Astrocyte (in vitro differentiated cells and primary cell): Measurements from ENCODE around the gene AADACL2. TPM values are rescaled to one million over a fixed set of nuclear protein-coding genes. Genes with fewer than 3 reads are reported as not detected.
A peak's percentile ranks its signal among the peaks of the same experiment; 100 is the strongest.

Source experiments
- DNase-seq: peaks from one replicate; pipeline ENCODE4 v3.0.0-alpha.2; 2010; ENCODE audit warnings: low read depth
- FAIRE-seq: peaks from 2 replicates; lab custom pipeline; 2011; peaks lifted over from hg19 to GRCh38; lab: Jason Lieb, UNC
- H2AFZ ChIP-seq: 2 replicates; pipeline ENCODE4 v1.6.0; 2012; ENCODE audit warnings: low read depth, low read length, inconsistent platforms
- H3K27ac ChIP-seq: 2 replicates; pipeline ENCODE4 v1.5.1; 2011; ENCODE audit warnings: low read depth, low read length, inconsistent platforms
- H3K27me3 ChIP-seq: 2 replicates; pipeline ENCODE4 v1.6.0; 2011; ENCODE audit warnings: low read length, inconsistent platforms; ENCODE audit not compliant: insufficient read depth
- H3K36me3 ChIP-seq: 2 replicates; pipeline ENCODE4 v1.5.1; 2011; ENCODE audit warnings: low read length, inconsistent platforms; ENCODE audit not compliant: insufficient read depth
- H3K4me1 ChIP-seq: 2 replicates; pipeline ENCODE4 v1.5.1; 2011; ENCODE audit warnings: low read length, inconsistent platforms; ENCODE audit not compliant: insufficient read depth
- H3K4me2 ChIP-seq: 2 replicates; pipeline ENCODE4 v1.6.0; 2012; ENCODE audit warnings: low read length, inconsistent platforms
- H3K4me3 ChIP-seq: 2 replicates; pipeline ENCODE4 v1.5.1; 2011; ENCODE audit warnings: low read depth, mild to moderate bottlenecking, low read length, inconsistent platforms; ENCODE audit not compliant: insufficient read depth
- H3K79me2 ChIP-seq: 2 replicates; pipeline ENCODE4 v1.6.0; 2012; ENCODE audit warnings: mild to moderate bottlenecking, low read length, inconsistent platforms; ENCODE audit not compliant: insufficient read depth
- H3K9ac ChIP-seq: 2 replicates; pipeline ENCODE4 v1.6.0; 2012; ENCODE audit warnings: mild to moderate bottlenecking, low read length, inconsistent platforms
- H3K9me3 ChIP-seq: 2 replicates; pipeline ENCODE4 v1.5.1; 2012; ENCODE audit warnings: low read depth, mild to moderate bottlenecking, low read length, inconsistent platforms; ENCODE audit not compliant: insufficient read depth
- H4K20me1 ChIP-seq: 2 replicates; pipeline ENCODE4 v1.6.0; 2012; ENCODE audit warnings: low read length, inconsistent platforms; ENCODE audit not compliant: insufficient read depth
- H3K27ac Mint-ChIP-seq: one replicate; pipeline ENCODE4 v1.8.0; 2021; ENCODE audit warnings: mild to moderate bottlenecking, mixed read lengths; ENCODE audit not compliant: unreplicated experiment
- H3K27me3 Mint-ChIP-seq: one replicate; pipeline ENCODE4 v1.8.0; 2021; ENCODE audit warnings: low read depth, mixed read lengths; ENCODE audit not compliant: unreplicated experiment
- H3K36me3 Mint-ChIP-seq: one replicate; pipeline ENCODE4 v1.8.0; 2021; ENCODE audit warnings: low read depth, mixed read lengths; ENCODE audit not compliant: unreplicated experiment
- H3K4me1 Mint-ChIP-seq: one replicate; pipeline ENCODE4 v1.8.0; 2021; ENCODE audit warnings: low read depth, mixed read lengths; ENCODE audit not compliant: unreplicated experiment
- H3K4me3 Mint-ChIP-seq: one replicate; pipeline ENCODE4 v1.8.0; 2021; ENCODE audit warnings: mild to moderate bottlenecking, moderate library complexity, mixed read lengths; ENCODE audit not compliant: unreplicated experiment
- H3K9me3 Mint-ChIP-seq: one replicate; pipeline ENCODE4 v1.8.0; 2021; ENCODE audit warnings: mild to moderate bottlenecking, mixed read lengths; ENCODE audit not compliant: unreplicated experiment
- CTCF ChIP-seq: IDR thresholded peaks from 2 replicates; pipeline ENCODE4 v1.5.1; 2011; ENCODE audit warnings: low read depth, mild to moderate bottlenecking, inconsistent platforms, low read length, moderate library complexity; ENCODE audit not compliant: insufficient read depth
- EZH2 ChIP-seq: IDR thresholded peaks from 2 replicates; pipeline ENCODE4 v1.6.1; 2012; ENCODE audit warnings: mild to moderate bottlenecking, low read length, inconsistent platforms; ENCODE audit not compliant: insufficient read depth
- total RNA-seq: library from RNA; stranded (reverse); gene quantifications from 2 replicates; pipeline ENCODE4 v1.2.1, GENCODE V29; 2021

The AADACL2 gene
- total RNA-seq, 1 donor from 2014 or later, result not detected

- H3K36me3 Mint-ChIP-seq, result no peaks in the 10 kb centered on the region
- peak; percentile 83 for DNase-seq
These were observed 23.9 kb upstream of the AADACL2 start for GRCh38 chr3:151709847-151710246.

GRCh38 chr3:151721294-151721693 lies 12.4 kb upstream of the AADACL2 start:
- Histone ChIP-seq H3K79me2 (no peaks in the 10 kb centered on the region), H3K27me3 (no peaks in the 10 kb centered on the region), H2AFZ (no peak overlapping the region), H3K4me2 (no peak overlapping the region), H3K27ac (no peak overlapping the region), H3K9me3 (peaks cover 3% of the 10 kb centered on the region), H3K36me3 (no peaks in the 10 kb centered on the region), H4K20me1 (no peaks in the 10 kb centered on the region), H3K9ac (no peak overlapping the region), H3K4me1 (no peaks in the 10 kb centered on the region), H3K4me3 (no peak overlapping the region)
- FAIRE-seq (no peak), DNase-seq (no peak)
- no peak for TF ChIP-seq EZH2
- TF ChIP-seq CTCF, result no peak
- H3K27me3 Mint-ChIP-seq, result no peaks in the 10 kb centered on the region
- H3K36me3 Mint-ChIP-seq, result no peaks in the 10 kb centered on the region
- H3K27ac Mint-ChIP-seq, result no peak overlapping the region
- peaks cover 3% of the 10 kb centered on the region for H3K9me3 Mint-ChIP-seq
- H3K4me1 Mint-ChIP-seq, result no peaks in the 10 kb centered on the region
- no peak overlapping the region for H3K4me3 Mint-ChIP-seq

More at GRCh38 chr3:151709847-151710246, 23.9 kb upstream of the AADACL2 start:
- H3K4me1 ChIP-seq, result peaks cover 17% of the 10 kb centered on the region
- Mint-ChIP-seq H3K4me1 (peaks cover 21% of the 10 kb centered on the region), H3K27me3 (no peaks in the 10 kb centered on the region), H3K9me3 (peaks cover 13% of the 10 kb centered on the region), H3K4me3 (no peak overlapping the region), H3K27ac (no peak overlapping the region)
- H3K4me3 ChIP-seq, result no peak overlapping the region
- no peak overlapping the region for H3K9ac ChIP-seq
- H3K27me3 ChIP-seq, result no peaks in the 10 kb centered on the region
- H3K79me2 ChIP-seq, result no peaks in the 10 kb centered on the region
- no peak for TF ChIP-seq CTCF
- TF ChIP-seq EZH2, result no peak
- no peaks in the 10 kb centered on the region for H3K36me3 ChIP-seq
- H4K20me1 ChIP-seq, result no peaks in the 10 kb centered on the region
- H3K4me2 ChIP-seq, result peak overlapping the region; percentile 10
- H2AFZ ChIP-seq, result no peak overlapping the region
- FAIRE-seq, result peak; percentile 23
- no peaks in the 10 kb centered on the region for H3K9me3 ChIP-seq
- H3K27ac ChIP-seq, result peak overlapping the region; percentile 39

GRCh38 chr3:151722856-151723255 lies 10.9 kb upstream of the AADACL2 start:
- no peaks in the 10 kb centered on the region for H3K36me3 Mint-ChIP-seq
- no peaks in the 10 kb centered on the region for H4K20me1 ChIP-seq
- H3K4me1 ChIP-seq, result no peaks in the 10 kb centered on the region
- H3K27me3 Mint-ChIP-seq, result no peaks in the 10 kb centered on the region
- TF ChIP-seq CTCF (no peak), EZH2 (no peak)
- H3K9me3 Mint-ChIP-seq, result peaks cover under 1% of the 10 kb centered on the region
- H3K27me3 ChIP-seq, result no peaks in the 10 kb centered on the region
- H2AFZ ChIP-seq, result no peak overlapping the region
- DNase-seq (no peak), FAIRE-seq (no peak)
- no peaks in the 10 kb centered on the region for H3K36me3 ChIP-seq
- no peak overlapping the region for H3K4me3 Mint-ChIP-seq
- no peak overlapping the region for H3K27ac ChIP-seq
- no peak overlapping the region for H3K4me3 ChIP-seq
- H3K4me2 ChIP-seq, result no peak overlapping the region
- no peak overlapping the region for H3K27ac Mint-ChIP-seq
- no peak overlapping the region for H3K9ac ChIP-seq
- H3K79me2 ChIP-seq, result no peaks in the 10 kb centered on the region
- H3K9me3 ChIP-seq, result peaks cover 3% of the 10 kb centered on the region
- peaks cover 2% of the 10 kb centered on the region for H3K4me1 Mint-ChIP-seq
